Stomach (tissue), 9 donors: ENCODE data around the gene KRT74. TPM values are rescaled to one million over a fixed set of nuclear protein-coding genes. Genes with fewer than 3 reads are reported as not detected.

Experiments used
- DNase-seq, 2 donors: peaks; one replicate each; pipeline versions ENCODE4 v3.0.0 to v3.0.0-alpha.2; 2013 to 2019
- H3K27ac ChIP-seq, 5 donors: fragments of 200-600 bp in 4 of 5; sonication (generic) in 4 of 5; one replicate each; pipeline ENCODE4 v1.5.1; 2013 to 2019; ENCODE audit warnings: mild to moderate bottlenecking in 1 of 5, moderate library complexity in 1 of 5
- H3K27me3 ChIP-seq, 3 donors: fragments of 200-600 bp; sonication (generic); one replicate each; pipeline ENCODE4 v1.5.1; 2017 to 2019; ENCODE audit warnings: mixed run types in 1 of 3
- H3K36me3 ChIP-seq, 4 donors: fragments of 200-600 bp; sonication (generic); 1 replicate in 3 of 4; 2 replicates in 1 of 4; pipeline ENCODE4 v1.5.1; 2016 to 2019
- H3K4me1 ChIP-seq, 4 donors: fragments of 200-600 bp; sonication (generic); one replicate each; pipeline ENCODE4 v1.5.1; 2016 to 2019
- H3K4me3 ChIP-seq, 4 donors: fragments of 200-600 bp; sonication (generic) in 3 of 4; one replicate each; pipeline ENCODE4 v1.5.1; 2016 to 2019; ENCODE audit warnings: mild to moderate bottlenecking in 1 of 4
- H3K9me3 ChIP-seq, 4 donors: fragments of 200-600 bp; sonication (generic); one replicate each; pipeline ENCODE4 v1.5.1; 2016 to 2019
- CTCF ChIP-seq, 7 experiments: fragments of 450-650 bp in 4 of 7; fragments of 200-600 bp in 3 of 7; sonication (generic) in 3 of 7; IDR thresholded peaks; one replicate each; pipeline ENCODE4 v1.5.1; 2016 to 2019; ENCODE audit warnings: antibody characterized with exemption in 7 of 7, control low read depth in 2 of 7, mild to moderate bottlenecking in 1 of 7
- EP300 ChIP-seq: sonication (generic); formaldehyde crosslinking; IDR thresholded peaks from one replicate; pipeline ENCODE4 v1.6.1; 2017; ENCODE audit warnings: antibody characterized with exemption
- POLR2A ChIP-seq, 4 donors: fragments of 450-650 bp; IDR thresholded peaks; one replicate each; pipeline ENCODE4 v1.6.1; 2016; ENCODE audit warnings: antibody characterized with exemption in 4 of 4, control low read depth in 2 of 4, mild to moderate bottlenecking in 1 of 4, moderate library complexity in 1 of 4
- POLR2AphosphoS5 ChIP-seq, 3 donors: sonication (generic); formaldehyde crosslinking; IDR thresholded peaks; one replicate each; pipeline ENCODE4 v1.6.1; 2016; ENCODE audit warnings: antibody characterized with exemption in 3 of 3
- WGBS, 5 donors: extraction: QIAGEN DNeasy Blood & Tissue Kit in 3 of 5; methylation state at CpG; one replicate each; pipeline versions ENCODE4 v1.1.5 to v1.1.7; 2013 to 2018; 5-methylcytosine and 5-hydroxymethylcytosine counted together
- intact Hi-C: fragments of 100-400 bp; cut with DNase I; formaldehyde crosslinking; loops from one replicate; pipeline ENCODE4 v1.15.1; 2023; ENCODE audit warnings: low total_unique reads
- polyA plus RNA-seq, 3 donors: library from polyadenylated mRNA; stranded (reverse); fragments of 200-250 nt; gene quantifications; one replicate each; pipeline ENCODE4 v1.2.3, GENCODE V29; 2013
- total RNA-seq, 5 donors: library from RNA; depleted of rRNA; stranded (reverse); fragments of >200 nt; gene quantifications; one replicate each; pipeline versions ENCODE4 v1.1.0 to v1.2.3, GENCODE V29; 2014 to 2016
- donor health status: healthy with polysubstance abuse.
- donor health status: Bipolar disorder and iron deficiency.
- donor health status: healthy.

KRT74 gene
- total and polyA plus RNA-seq, 8 donors, result 0.08 TPM; not detected in 7

GRCh38 chr12:52616680-52617402 is 43.2 kb upstream of the KRT74 start:
- 66 to 76% (median 70%) methylated on average over 10 of the region's 10 CpGs for WGBS, 5 donors
- intact Hi-C loops, result no loop called here
- Histone ChIP-seq H3K27ac (no peak overlapping the region), H3K4me3 (no peak overlapping the region), H3K27me3 (peaks cover 0 to 28% (median 0%) of the 10 kb centered on the region in 3 donors), H3K4me1 (no peaks in the 10 kb centered on the region), H3K36me3 (no peaks in the 10 kb centered on the region), H3K9me3 (no peaks in the 10 kb centered on the region)
- TF ChIP-seq EP300 (no peak), CTCF (IDR thresholded peaks at IDR 0.05) (no peak), POLR2AphosphoS5 (IDR thresholded peaks at IDR 0.05) (no peak), POLR2A (IDR thresholded peaks at IDR 0.05) (no peak)
- no peak for DNase-seq

DNA sequence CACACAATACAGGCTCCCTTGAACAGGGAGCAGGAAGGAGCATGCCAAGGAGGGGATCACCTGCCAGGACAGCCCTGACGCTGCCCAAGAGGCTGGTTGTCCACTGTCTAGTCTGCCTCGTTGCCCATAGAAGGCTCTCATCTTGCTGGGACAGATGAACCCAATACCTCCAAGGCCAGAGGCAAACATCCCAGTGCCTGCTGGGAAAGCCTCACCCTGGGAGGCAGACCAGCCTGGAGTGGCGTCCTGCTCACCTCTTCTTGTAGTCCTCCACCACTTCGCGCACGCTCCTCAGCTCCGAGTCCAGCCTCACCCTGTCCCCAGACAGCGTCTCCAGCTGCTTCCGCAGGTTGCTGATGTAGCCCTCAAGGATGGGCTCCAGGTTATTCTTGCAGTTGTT is 42.3 kb upstream of the KRT74 start:
- no peaks in the 10 kb centered on the region for H3K9me3 ChIP-seq
- TF ChIP-seq POLR2AphosphoS5 (IDR thresholded peaks at IDR 0.05) (no peak), EP300 (no peak), POLR2A (IDR thresholded peaks at IDR 0.05) (no peak), CTCF (IDR thresholded peaks at IDR 0.05) (no peak)
- H3K27ac ChIP-seq, result no peak overlapping the region
- H3K27me3 ChIP-seq, result peaks cover 0 to 37% (median under 1%) of the 10 kb centered on the region in 3 donors
- 81 to 95% (median 82%) methylated on average over 9 of the region's 9 CpGs for WGBS, 5 donors
- no peaks in the 10 kb centered on the region for H3K4me1 ChIP-seq
- no peak overlapping the region for H3K4me3 ChIP-seq
- H3K36me3 ChIP-seq, result no peaks in the 10 kb centered on the region
- intact Hi-C loops, result no loop called here
- DNase-seq, result no peak

DNA sequence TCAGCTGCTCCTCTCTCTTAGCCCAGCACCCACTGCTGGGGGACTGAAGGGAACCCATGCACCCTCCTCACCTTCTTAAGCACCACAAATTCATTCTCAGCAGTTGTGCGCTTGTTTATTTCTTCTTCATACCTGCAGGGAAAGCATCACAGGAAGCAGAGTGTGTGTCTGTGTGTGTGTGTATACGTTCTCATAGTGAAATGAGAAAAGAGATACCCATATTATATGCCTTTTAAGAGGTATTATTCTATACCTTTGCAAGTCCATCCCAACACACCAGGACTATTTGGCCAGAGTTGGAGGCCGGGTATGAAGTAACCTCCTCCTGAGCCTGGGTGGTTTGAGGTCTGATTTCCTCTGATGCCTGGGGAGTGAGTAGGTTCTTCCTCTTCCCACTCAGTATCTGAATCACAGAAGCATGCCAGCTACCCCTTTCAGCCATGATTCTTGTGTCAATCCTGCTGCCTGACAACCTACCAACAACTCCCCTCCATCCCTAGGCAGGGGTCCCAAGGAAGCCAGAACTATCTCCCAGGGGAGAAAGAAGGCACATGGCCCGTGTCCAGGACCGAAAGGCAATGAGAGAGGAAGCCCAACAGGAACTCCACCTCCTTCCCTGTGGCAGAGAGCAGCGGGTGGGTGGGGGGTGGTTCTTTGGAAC is 41.7 kb upstream of the KRT74 start:
- Histone ChIP-seq H3K9me3 (no peaks in the 10 kb centered on the region), H3K4me3 (no peak overlapping the region), H3K27ac (no peak overlapping the region), H3K27me3 (peaks cover 0 to 43% (median 6%) of the 10 kb centered on the region in 3 donors), H3K4me1 (no peaks in the 10 kb centered on the region), H3K36me3 (no peaks in the 10 kb centered on the region)
- intact Hi-C loops, result no loop called here
- DNase-seq, result no peak
- WGBS, 5 donors, result 51 to 63% (median 55%) methylated on average over 6 of the region's 6 CpGs
- no peak for TF ChIP-seq POLR2AphosphoS5 (IDR thresholded peaks at IDR 0.05)
- no peak for TF ChIP-seq EP300
- no peak for TF ChIP-seq POLR2A (IDR thresholded peaks at IDR 0.05)
- no peak for TF ChIP-seq CTCF (IDR thresholded peaks at IDR 0.05)

- DNase-seq, result no peak
- Histone ChIP-seq H3K27me3 (peaks cover 0 to 48% (median 9%) of the 10 kb centered on the region in 3 donors), H3K27ac (no peak overlapping the region), H3K9me3 (no peaks in the 10 kb centered on the region), H3K4me1 (no peaks in the 10 kb centered on the region), H3K36me3 (no peaks in the 10 kb centered on the region), H3K4me3 (no peak overlapping the region)
- WGBS, 5 donors, result 78 to 92% (median 82%) methylated on average over 10 of the region's 10 CpGs
- intact Hi-C loops, result no loop called here
- no peak for TF ChIP-seq POLR2AphosphoS5 (IDR thresholded peaks at IDR 0.05)
- no peak for TF ChIP-seq CTCF (IDR thresholded peaks at IDR 0.05)
- no peak for TF ChIP-seq POLR2A (IDR thresholded peaks at IDR 0.05)
- TF ChIP-seq EP300, result no peak
Observed at GRCh38 chr12:52614381-52615207, 41.0 kb upstream of the KRT74 start.
